GM12891 (cell line): ENCODE results near the gene DNAAF8.

ENCODE experiments used
- PAX5 ChIP-seq: IDR thresholded peaks from 2 replicates; pipeline ENCODE4 v1.6.1; 2011; ENCODE audit warnings: low read length, moderate library complexity, mild to moderate bottlenecking; ENCODE audit not compliant: insufficient read depth, severe bottlenecking
- POLR2A ChIP-seq: IDR thresholded peaks from 2 replicates; pipeline ENCODE4 v1.6.1; 2011; ENCODE audit warnings: low read depth, low read length, control low read depth
- POLR2AphosphoS5 ChIP-seq: IDR thresholded peaks from 2 replicates; pipeline ENCODE4 v1.6.1; 2011; ENCODE audit warnings: low read depth, low read length, control low read depth
- POU2F2 ChIP-seq: IDR thresholded peaks from 2 replicates; pipeline ENCODE4 v1.6.1; 2011; ENCODE audit warnings: low read depth, mild to moderate bottlenecking, control low read depth, low read length, moderate library complexity
- TAF1 ChIP-seq: IDR thresholded peaks from 2 replicates; pipeline ENCODE4 v1.6.1; 2011; ENCODE audit warnings: low read depth, low read length, control low read depth

GRCh38 chr16:4700997-4701743 is 33.2 kb upstream of the DNAAF8 start:
- TF ChIP-seq POLR2AphosphoS5 (no peak), TAF1 (no peak), POLR2A (no peak), PAX5 (no peak), POU2F2 (no peak)
